ENCODE data around the gene PRKCA.

The PRKCA gene

GRCh38 chr17:66682283-66682682 lies 379.9 kb downstream of the PRKCA start:
- no peak overlapping the region for H3K9ac ChIP-seq (ENCODE audit: low read depth, low read length, poor library complexity, severe bottlenecking)
- H3F3A ChIP-seq (ENCODE audit: low read depth), result no peaks in the 10 kb centered on the region
- no peaks in the 10 kb centered on the region for H3K79me2 ChIP-seq (ENCODE audit: insufficient read depth, low read length)
- H3K4me1 ChIP-seq (ENCODE audit: insufficient read depth, low read length, poor library complexity, severe bottlenecking), result no peaks in the 10 kb centered on the region
- H3K9me2 ChIP-seq (replicated peaks; ENCODE audit: low read depth, low read length), result no peaks in the 10 kb centered on the region
- no peak overlapping the region for H3K4me2 ChIP-seq (ENCODE audit: low read depth, low read length, poor library complexity, severe bottlenecking)
- no peak for TF ChIP-seq EZH2phosphoT487 (IDR thresholded peaks at IDR 0.05; ENCODE audit: borderline replicate concordance)
- no peak for TF ChIP-seq CTCF (conservative IDR thresholded peaks at IDR 0.05; ENCODE audit: low read length)
- H3K9me3 ChIP-seq (ENCODE audit: insufficient read depth, low read depth, low read length), result no peaks in the 10 kb centered on the region
- no peaks in the 10 kb centered on the region for H3K27me3 ChIP-seq (ENCODE audit: insufficient read depth, low read length, poor library complexity, severe bottlenecking)
- no peak overlapping the region for H2AFZ ChIP-seq (ENCODE audit: low read length)
- H4K20me1 ChIP-seq (ENCODE audit: insufficient read depth, low read length, poor library complexity, severe bottlenecking), result no peaks in the 10 kb centered on the region
- H3K4me3 ChIP-seq (ENCODE audit: low read length, poor library complexity, severe bottlenecking), result no peak overlapping the region
- H3K36me3 ChIP-seq (ENCODE audit: insufficient read depth, low read length), result no peaks in the 10 kb centered on the region

GRCh38 chr17:66684261-66684660 lies 381.8 kb downstream of the PRKCA start:
- H3K79me2 ChIP-seq (ENCODE audit: insufficient read depth, low read length), result no peaks in the 10 kb centered on the region
- no peaks in the 10 kb centered on the region for H3K4me1 ChIP-seq (ENCODE audit: insufficient read depth, low read length, poor library complexity, severe bottlenecking)
- no peak overlapping the region for H2AFZ ChIP-seq (ENCODE audit: low read length)
- H3K9me2 ChIP-seq (replicated peaks; ENCODE audit: low read depth, low read length), result no peaks in the 10 kb centered on the region
- H3K36me3 ChIP-seq (ENCODE audit: insufficient read depth, low read length), result peaks cover 2% of the 10 kb centered on the region; the same call in 1 of the 2 replicates
- H3K27me3 ChIP-seq (ENCODE audit: insufficient read depth, low read length, poor library complexity, severe bottlenecking), result no peaks in the 10 kb centered on the region
- TF ChIP-seq CTCF (conservative IDR thresholded peaks at IDR 0.05; ENCODE audit: low read length), result no peak
- TF ChIP-seq EZH2phosphoT487 (IDR thresholded peaks at IDR 0.05; ENCODE audit: borderline replicate concordance), result no peak
- no peaks in the 10 kb centered on the region for H3F3A ChIP-seq (ENCODE audit: low read depth)
- no peak overlapping the region for H3K4me3 ChIP-seq (ENCODE audit: low read length, poor library complexity, severe bottlenecking)
- no peak overlapping the region for H3K9ac ChIP-seq (ENCODE audit: low read depth, low read length, poor library complexity, severe bottlenecking)
- H4K20me1 ChIP-seq (ENCODE audit: insufficient read depth, low read length, poor library complexity, severe bottlenecking), result no peaks in the 10 kb centered on the region
- H3K4me2 ChIP-seq (ENCODE audit: low read depth, low read length, poor library complexity, severe bottlenecking), result no peak overlapping the region
- no peaks in the 10 kb centered on the region for H3K9me3 ChIP-seq (ENCODE audit: insufficient read depth, low read depth, low read length)

DNA sequence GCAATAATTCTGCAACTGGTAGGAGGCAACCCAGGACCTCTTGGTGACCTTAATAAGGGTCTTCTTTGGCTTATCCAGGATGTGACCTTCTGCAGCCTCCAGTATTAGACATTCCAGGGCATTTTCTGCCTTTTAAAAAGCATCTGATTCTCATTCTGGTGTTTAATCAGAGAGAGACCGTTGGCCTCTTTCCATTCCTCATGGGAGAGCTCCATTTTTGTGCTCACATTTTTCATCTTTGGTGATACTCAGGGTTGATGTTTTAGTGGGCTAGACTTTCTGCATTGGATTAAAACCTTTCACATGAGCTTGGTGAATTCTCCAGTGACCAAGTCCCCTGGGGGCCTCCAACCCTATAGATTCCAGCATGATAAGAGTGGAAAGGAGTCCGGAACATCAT lies 382.3 kb downstream of the PRKCA start:
- H3K27me3 ChIP-seq (ENCODE audit: insufficient read depth, low read length, poor library complexity, severe bottlenecking), result no peaks in the 10 kb centered on the region
- H2AFZ ChIP-seq (ENCODE audit: low read length), result no peak overlapping the region
- H3F3A ChIP-seq (ENCODE audit: low read depth), result no peaks in the 10 kb centered on the region
- H3K9me2 ChIP-seq (replicated peaks; ENCODE audit: low read depth, low read length), result no peaks in the 10 kb centered on the region
- H3K4me1 ChIP-seq (ENCODE audit: insufficient read depth, low read length, poor library complexity, severe bottlenecking), result no peaks in the 10 kb centered on the region
- no peak overlapping the region for H3K9ac ChIP-seq (ENCODE audit: low read depth, low read length, poor library complexity, severe bottlenecking)
- H4K20me1 ChIP-seq (ENCODE audit: insufficient read depth, low read length, poor library complexity, severe bottlenecking), result no peaks in the 10 kb centered on the region
- no peak overlapping the region for H3K4me2 ChIP-seq (ENCODE audit: low read depth, low read length, poor library complexity, severe bottlenecking)
- H3K36me3 ChIP-seq (ENCODE audit: insufficient read depth, low read length), result peaks cover 3% of the 10 kb centered on the region; the same call in 1 of the 2 replicates
- no peaks in the 10 kb centered on the region for H3K79me2 ChIP-seq (ENCODE audit: insufficient read depth, low read length)
- no peak for TF ChIP-seq CTCF (conservative IDR thresholded peaks at IDR 0.05; ENCODE audit: low read length)
- no peak for TF ChIP-seq EZH2phosphoT487 (IDR thresholded peaks at IDR 0.05; ENCODE audit: borderline replicate concordance)
- H3K9me3 ChIP-seq (ENCODE audit: insufficient read depth, low read depth, low read length), result no peaks in the 10 kb centered on the region
- no peak overlapping the region for H3K4me3 ChIP-seq (ENCODE audit: low read length, poor library complexity, severe bottlenecking)
